Right lobe of liver (tissue), 6 donors: ENCODE measurements around the gene ELP5. TPM values are rescaled to one million over a fixed set of nuclear protein-coding genes. Genes with fewer than 3 reads are reported as not detected.
A peak's percentile ranks its signal among the peaks of the same experiment; 100 is the strongest.

ENCODE experiments used
- ATAC-seq, 4 donors: fragments of 200-7000 bp; cut with Tn5 transposase; one replicate each; pipeline ENCODE4 v1.9.1; 2020; ENCODE audit warnings: mild to moderate bottlenecking in 4 of 4, moderate library complexity in 4 of 4
- DNase-seq, 3 donors: peaks; one replicate each; pipeline ENCODE4 v3.0.0-alpha.2; 2020
- H3K27ac ChIP-seq, 3 donors: fragments of 200-600 bp; one replicate each; pipeline ENCODE4 v1.8.0; 2022
- H3K27me3 ChIP-seq, 2 donors: fragments of 200-600 bp; one replicate each; pipeline ENCODE4 v1.8.0; 2022
- H3K36me3 ChIP-seq, 4 donors: fragments of 200-600 bp; sonication (generic) in 1 of 4; one replicate each; pipeline versions ENCODE4 v1.5.1 to v1.8.0; 2017 to 2022; ENCODE audit warnings: control low read depth in 1 of 4
- H3K4me1 ChIP-seq, 4 donors: fragments of 200-600 bp; sonication (generic) in 1 of 4; one replicate each; pipeline versions ENCODE4 v1.5.1 to v1.8.0; 2017 to 2022; ENCODE audit warnings: control low read depth in 1 of 4
- H3K4me3 ChIP-seq, 3 donors: fragments of 200-600 bp; one replicate each; pipeline ENCODE4 v1.8.0; 2022
- H3K9me3 ChIP-seq, 4 donors: fragments of 200-600 bp; sonication (generic) in 1 of 4; one replicate each; pipeline versions ENCODE4 v1.5.1 to v1.8.0; 2017 to 2022; ENCODE audit warnings: control low read depth in 1 of 4
- POLR2A ChIP-seq: fragments of 450-650 bp; IDR thresholded peaks from one replicate; pipeline ENCODE4 v1.6.1; 2017; ENCODE audit warnings: antibody characterized with exemption, mild to moderate bottlenecking
- WGBS: methylation state at CpG from one replicate; pipeline ENCODE4 v1.1.6; 2018; ENCODE audit warnings: low coverage, low lambda C conversion rate; ENCODE audit not compliant: insufficient coverage; ENCODE audit errors: missing lambda C conversion rate; 5-methylcytosine and 5-hydroxymethylcytosine counted together
- intact Hi-C, 2 donors: fragments of 100-400 bp; cut with DNase I; formaldehyde crosslinking; loops; one replicate each; pipeline versions ENCODE4 v1.11.2 to v1.14.1; 2022
- total RNA-seq, 6 experiments: library from RNA; depleted of rRNA in 2 of 6; stranded (reverse); fragments of >200 nt in 2 of 6; fragmentation: NEBNext Ultra II Directional in 3 of 6; extraction: Animal tissue kit (Norgen Biotek cat#: 25700) in 3 of 6; gene quantifications; one replicate each; pipeline versions ENCODE4 v1.1.0 to v1.2.4, GENCODE V29; 2016 to 2023
- TF ChIP-seq, protein P1 (sequence below), 4 donors: fragments of 200-600 bp in 3 of 4; fragments of 450-650 bp in 1 of 4; IDR thresholded peaks; one replicate each; pipeline versions ENCODE4 v1.5.1 to v1.8.0; 2016 to 2022; ENCODE audit warnings: antibody characterized with exemption in 4 of 4, mild to moderate bottlenecking in 2 of 4
- donor health status: DM: no; HTN: yes; CAD: no.
- donor health status: DM: no; HTN: no; CAD: no.
- donor health status: DM: no; HTN: no; CAD: no.
- donor health status: DM: no; HTN: yes; CAD: no.
- donor health status: DM: no; HTN: yes; CAD: no.

Gene ELP5
- total RNA-seq, 6 experiments from 2014 or later: 14.2 to 29.6 (median 22.9) TPM

GRCh38 chr17:7224110-7224509 is 27.9 kb upstream of the ELP5 start:
- H3K27me3 ChIP-seq: no peaks in the 10 kb centered on the region
- no peak for DNase-seq
- H3K27ac ChIP-seq: no peak overlapping the region
- H3K4me1 ChIP-seq: peaks cover 0 to 45% (median 8%) of the 10 kb centered on the region in 4 donors
- peak; percentile 24 for TF ChIP-seq POLR2A
- TF ChIP-seq, protein P1, sequence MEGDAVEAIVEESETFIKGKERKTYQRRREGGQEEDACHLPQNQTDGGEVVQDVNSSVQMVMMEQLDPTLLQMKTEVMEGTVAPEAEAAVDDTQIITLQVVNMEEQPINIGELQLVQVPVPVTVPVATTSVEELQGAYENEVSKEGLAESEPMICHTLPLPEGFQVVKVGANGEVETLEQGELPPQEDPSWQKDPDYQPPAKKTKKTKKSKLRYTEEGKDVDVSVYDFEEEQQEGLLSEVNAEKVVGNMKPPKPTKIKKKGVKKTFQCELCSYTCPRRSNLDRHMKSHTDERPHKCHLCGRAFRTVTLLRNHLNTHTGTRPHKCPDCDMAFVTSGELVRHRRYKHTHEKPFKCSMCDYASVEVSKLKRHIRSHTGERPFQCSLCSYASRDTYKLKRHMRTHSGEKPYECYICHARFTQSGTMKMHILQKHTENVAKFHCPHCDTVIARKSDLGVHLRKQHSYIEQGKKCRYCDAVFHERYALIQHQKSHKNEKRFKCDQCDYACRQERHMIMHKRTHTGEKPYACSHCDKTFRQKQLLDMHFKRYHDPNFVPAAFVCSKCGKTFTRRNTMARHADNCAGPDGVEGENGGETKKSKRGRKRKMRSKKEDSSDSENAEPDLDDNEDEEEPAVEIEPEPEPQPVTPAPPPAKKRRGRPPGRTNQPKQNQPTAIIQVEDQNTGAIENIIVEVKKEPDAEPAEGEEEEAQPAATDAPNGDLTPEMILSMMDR (IDR thresholded peaks at IDR 0.05): no peak
- intact Hi-C loops: no loop called here
- no peak for ATAC-seq
- 60% methylated on average over 2 of the region's 10 CpGs for WGBS
- H3K4me3 ChIP-seq: no peak overlapping the region
- peaks cover 0 to 55% (median 32%) of the 10 kb centered on the region in 4 donors for H3K36me3 ChIP-seq
- H3K9me3 ChIP-seq: no peaks in the 10 kb centered on the region

- intact Hi-C loops: no loop called here
- DNase-seq: no peak
- TF ChIP-seq POLR2A: no peak
- TF ChIP-seq, protein P1 (IDR thresholded peaks at IDR 0.05): no peak
- Histone ChIP-seq H3K27me3 (no peaks in the 10 kb centered on the region), H3K4me1 (peaks cover 0 to 40% (median 6%) of the 10 kb centered on the region in 4 donors), H3K27ac (no peak overlapping the region), H3K36me3 (peaks cover 0 to 58% (median 36%) of the 10 kb centered on the region in 4 donors), H3K9me3 (no peaks in the 10 kb centered on the region), H3K4me3 (no peak overlapping the region)
- no peak for ATAC-seq
- 90% methylated on average over 2 of the region's 15 CpGs for WGBS
Observed at GRCh38 chr17:7224661-7225111, 27.3 kb upstream of the ELP5 start.

DNA sequence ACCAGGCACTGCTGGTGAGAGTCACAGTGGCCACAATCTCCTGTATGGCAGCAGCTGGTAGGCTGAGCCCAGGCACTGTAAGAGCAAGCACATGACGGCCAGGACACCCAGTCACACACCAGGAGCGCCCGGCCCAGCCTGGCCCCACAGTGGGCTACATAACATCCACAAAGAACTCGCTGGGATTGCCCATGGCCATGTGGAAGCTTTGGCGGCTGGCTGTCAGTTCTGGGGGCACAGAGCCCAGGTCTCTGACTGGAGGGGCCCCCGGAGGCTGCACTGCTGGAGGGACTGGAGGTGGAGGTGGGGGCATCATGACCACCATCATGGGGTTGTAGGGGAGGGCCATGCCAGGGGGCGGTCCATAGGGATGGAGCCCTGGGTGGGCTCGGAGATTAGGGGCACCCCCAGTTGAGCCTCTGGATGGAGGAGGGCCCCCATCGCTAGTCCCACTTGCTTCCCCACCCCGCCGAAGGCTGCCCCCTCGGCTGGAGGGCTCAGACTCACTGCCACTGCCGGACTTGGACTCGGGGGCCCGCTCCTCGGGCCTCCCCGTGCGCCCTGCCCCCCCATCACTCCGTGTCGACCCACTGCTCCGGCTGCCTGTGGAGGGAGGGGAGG is 26.2 kb upstream of the ELP5 start:
- H3K36me3 ChIP-seq: peaks cover 0 to 66% (median 38%) of the 10 kb centered on the region in 4 donors
- peak in 1 of 4 donors; percentile 1 for ATAC-seq
- H3K27ac ChIP-seq: no peak overlapping the region
- no peaks in the 10 kb centered on the region for H3K9me3 ChIP-seq
- no peak overlapping the region for H3K4me3 ChIP-seq
- intact Hi-C loops: no loop called here
- H3K27me3 ChIP-seq: no peaks in the 10 kb centered on the region
- TF ChIP-seq, protein P1 (IDR thresholded peaks at IDR 0.05): no peak
- TF ChIP-seq POLR2A: peak; percentile 5
- WGBS: 40% methylated on average over 1 of the region's 21 CpGs
- DNase-seq: no peak
- H3K4me1 ChIP-seq: peaks cover 0 to 36% (median 5%) of the 10 kb centered on the region in 4 donors

- H3K4me3 ChIP-seq: no peak overlapping the region
- ATAC-seq: peak in 1 of 4 donors; percentile 5
- H3K27ac ChIP-seq: no peak overlapping the region
- no peak for DNase-seq
- no peaks in the 10 kb centered on the region for H3K9me3 ChIP-seq
- peaks cover 0 to 31% (median 0%) of the 10 kb centered on the region in 4 donors for H3K4me1 ChIP-seq
- WGBS: 90% methylated on average over 7 of the region's 31 CpGs
- H3K36me3 ChIP-seq: peaks cover 0 to 66% (median 32%) of the 10 kb centered on the region in 4 donors
- no peaks in the 10 kb centered on the region for H3K27me3 ChIP-seq
- intact Hi-C loops: no loop called here
- TF ChIP-seq POLR2A: no peak
- TF ChIP-seq, protein P1 (IDR thresholded peaks at IDR 0.05): no peak
Observed at GRCh38 chr17:7226721-7227710, 25.0 kb upstream of the ELP5 start.
